Progenitor cell of endocrine pancreas (in vitro differentiated cells): ENCODE data around the gene ZNF521. TPM values are rescaled to one million over a fixed set of nuclear protein-coding genes. Genes with fewer than 3 reads are reported as not detected.

Experiments
- DNase-seq: peaks from one replicate; pipeline ENCODE4 v3.0.0; 2021; ENCODE audit warnings: low spot score; ENCODE audit not compliant: unreplicated experiment
- H3K27ac Mint-ChIP-seq: 2 replicates; pipeline ENCODE4 v1.8.0; 2021; ENCODE audit warnings: mild to moderate bottlenecking, moderate library complexity, mixed read lengths
- H3K27me3 Mint-ChIP-seq: 2 replicates; pipeline ENCODE4 v1.8.0; 2021; ENCODE audit warnings: mixed read lengths
- H3K36me3 Mint-ChIP-seq: 2 replicates; pipeline ENCODE4 v1.8.0; 2022; ENCODE audit warnings: mixed read lengths; ENCODE audit not compliant: insufficient read depth
- H3K4me1 Mint-ChIP-seq: 2 replicates; pipeline ENCODE4 v1.8.0; 2021; ENCODE audit warnings: low read depth, mixed read lengths
- H3K4me3 Mint-ChIP-seq: 2 replicates; pipeline ENCODE4 v1.8.0; 2021; ENCODE audit warnings: low read depth, mild to moderate bottlenecking, moderate library complexity, mixed read lengths
- H3K9me3 Mint-ChIP-seq: 2 replicates; pipeline ENCODE4 v1.8.0; 2021; ENCODE audit warnings: low read depth, mixed read lengths
- total RNA-seq: library from RNA; stranded (reverse); gene quantifications from 2 replicates; pipeline ENCODE4 v1.2.1, GENCODE V29; 2021
- TF ChIP-seq, protein P1 (sequence below): fragments of 200-600 bp; sonication (generic); IDR thresholded peaks from one replicate; pipeline ENCODE4 v1.5.0; 2021; ENCODE audit warnings: antibody characterized with exemption, mild to moderate bottlenecking; ENCODE audit not compliant: unreplicated experiment

ZNF521 gene
- total RNA-seq, 1 donor from 2014 or later: 39.1 TPM

DNA sequence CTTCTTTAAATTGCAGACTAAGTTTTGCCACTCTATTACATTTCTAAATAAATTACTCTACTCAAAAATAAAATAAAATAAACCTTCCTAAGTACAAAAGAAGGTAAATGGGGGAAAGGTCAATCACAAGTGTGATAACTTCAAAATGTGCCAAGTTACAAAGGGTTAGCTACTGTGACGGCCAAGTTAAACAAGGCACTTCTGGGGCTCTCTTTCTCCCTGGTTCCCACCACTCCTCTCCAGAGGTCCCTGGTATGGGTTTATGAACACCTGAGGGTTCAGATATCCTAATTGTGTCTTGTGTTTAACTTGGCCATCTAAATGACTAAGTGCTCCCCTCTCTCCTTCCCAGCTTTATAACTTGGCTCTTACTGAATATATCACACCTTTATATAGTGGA, 5.4 kb downstream of the ZNF521 start:
- peaks cover 22% of the 10 kb centered on the region for H3K4me1 Mint-ChIP-seq
- H3K4me3 Mint-ChIP-seq: no peak overlapping the region
- no peaks in the 10 kb centered on the region for H3K36me3 Mint-ChIP-seq
- peaks cover 41% of the 10 kb centered on the region for H3K27me3 Mint-ChIP-seq
- H3K27ac Mint-ChIP-seq: no peak overlapping the region
- no peaks in the 10 kb centered on the region for H3K9me3 Mint-ChIP-seq
- no peak for DNase-seq
- TF ChIP-seq, protein P1, sequence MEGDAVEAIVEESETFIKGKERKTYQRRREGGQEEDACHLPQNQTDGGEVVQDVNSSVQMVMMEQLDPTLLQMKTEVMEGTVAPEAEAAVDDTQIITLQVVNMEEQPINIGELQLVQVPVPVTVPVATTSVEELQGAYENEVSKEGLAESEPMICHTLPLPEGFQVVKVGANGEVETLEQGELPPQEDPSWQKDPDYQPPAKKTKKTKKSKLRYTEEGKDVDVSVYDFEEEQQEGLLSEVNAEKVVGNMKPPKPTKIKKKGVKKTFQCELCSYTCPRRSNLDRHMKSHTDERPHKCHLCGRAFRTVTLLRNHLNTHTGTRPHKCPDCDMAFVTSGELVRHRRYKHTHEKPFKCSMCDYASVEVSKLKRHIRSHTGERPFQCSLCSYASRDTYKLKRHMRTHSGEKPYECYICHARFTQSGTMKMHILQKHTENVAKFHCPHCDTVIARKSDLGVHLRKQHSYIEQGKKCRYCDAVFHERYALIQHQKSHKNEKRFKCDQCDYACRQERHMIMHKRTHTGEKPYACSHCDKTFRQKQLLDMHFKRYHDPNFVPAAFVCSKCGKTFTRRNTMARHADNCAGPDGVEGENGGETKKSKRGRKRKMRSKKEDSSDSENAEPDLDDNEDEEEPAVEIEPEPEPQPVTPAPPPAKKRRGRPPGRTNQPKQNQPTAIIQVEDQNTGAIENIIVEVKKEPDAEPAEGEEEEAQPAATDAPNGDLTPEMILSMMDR: no peak

DNA sequence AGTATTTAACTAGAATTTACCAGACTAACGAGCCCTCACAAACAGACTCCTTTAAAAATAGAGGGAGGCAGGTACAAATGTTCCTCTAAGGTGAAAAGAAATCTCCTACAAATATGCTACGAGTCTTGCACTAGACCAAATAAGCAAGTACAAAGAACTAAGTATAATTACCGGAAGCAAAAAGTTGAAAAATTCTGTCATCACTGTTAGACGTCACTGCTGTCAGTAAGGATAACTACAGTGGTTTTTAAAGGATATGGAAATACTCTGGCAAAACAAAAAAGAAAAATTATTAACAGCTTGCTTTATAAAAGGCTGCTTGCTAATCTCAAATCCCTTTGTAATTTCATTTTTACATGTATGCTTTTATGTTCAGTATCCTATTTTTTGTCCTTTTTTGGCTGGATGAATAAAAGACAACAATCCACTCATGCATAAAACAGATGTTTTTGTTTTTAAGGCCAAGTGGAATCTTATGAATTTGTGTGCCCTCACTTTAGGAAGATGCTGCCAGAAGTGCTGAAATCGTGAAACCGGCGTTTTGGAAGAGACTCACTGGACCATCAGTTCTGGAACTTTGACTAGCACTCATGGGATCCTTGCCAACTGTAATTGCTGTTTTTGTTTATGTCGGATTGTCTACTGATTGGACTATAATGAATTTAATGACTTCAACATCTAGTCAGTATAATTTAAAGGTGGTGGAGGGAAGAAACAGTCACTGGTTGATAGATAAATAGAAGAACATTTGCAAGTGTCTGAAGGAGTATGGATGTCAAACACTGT, 6.7 kb downstream of the ZNF521 start:
- Mint-ChIP-seq H3K36me3 (no peaks in the 10 kb centered on the region), H3K27me3 (peaks cover 42% of the 10 kb centered on the region), H3K4me1 (peaks cover 22% of the 10 kb centered on the region), H3K27ac (no peak overlapping the region), H3K9me3 (no peaks in the 10 kb centered on the region), H3K4me3 (no peak overlapping the region)
- no peak for DNase-seq
- TF ChIP-seq, protein P1: no peak

DNA sequence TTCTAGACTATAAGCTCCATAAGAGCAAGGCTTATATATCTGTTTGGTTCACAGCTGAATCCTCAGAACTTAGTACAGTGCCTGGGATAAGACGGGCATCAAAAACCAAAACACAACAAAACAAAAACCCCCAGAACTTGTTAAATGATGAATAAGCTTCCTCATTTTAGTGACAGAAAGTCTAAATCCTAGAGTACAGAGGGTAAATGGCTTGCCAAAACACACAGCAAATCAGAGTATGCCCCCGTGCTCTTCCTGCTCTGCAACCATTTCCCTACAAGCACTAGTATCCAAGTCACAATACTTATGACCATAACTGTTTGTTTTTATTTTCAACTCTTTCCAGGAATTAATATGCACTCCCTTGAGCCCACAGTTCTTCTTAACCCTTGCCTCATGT, 10.1 kb downstream of the ZNF521 start:
- Mint-ChIP-seq H3K27ac (no peak overlapping the region), H3K9me3 (peaks cover 5% of the 10 kb centered on the region), H3K4me3 (no peak overlapping the region), H3K4me1 (peaks cover 10% of the 10 kb centered on the region), H3K27me3 (peaks cover 17% of the 10 kb centered on the region), H3K36me3 (peaks cover 2% of the 10 kb centered on the region)
- TF ChIP-seq, protein P1: no peak
- DNase-seq: no peak

DNA sequence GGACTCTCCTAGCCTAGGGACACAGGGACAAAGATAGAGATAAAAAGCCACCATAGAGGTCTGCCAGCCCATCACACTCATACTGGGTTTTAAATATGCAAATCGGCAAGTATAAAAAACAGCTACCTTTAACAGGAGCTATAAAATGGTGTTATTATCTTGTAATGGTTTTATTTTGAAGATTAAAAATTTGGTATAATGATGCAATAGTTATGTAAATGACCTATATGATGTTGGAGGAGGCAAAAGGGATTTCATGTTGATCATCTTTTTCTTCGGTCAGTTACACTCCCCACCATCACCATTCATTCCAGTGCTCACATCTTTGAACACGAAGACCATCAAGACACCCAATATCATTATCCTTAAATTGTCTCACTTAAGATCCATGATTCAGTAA, 11.2 kb downstream of the ZNF521 start:
- no peak for DNase-seq
- Mint-ChIP-seq H3K9me3 (peaks cover 5% of the 10 kb centered on the region), H3K4me3 (no peak overlapping the region), H3K36me3 (peaks cover 2% of the 10 kb centered on the region), H3K27me3 (peaks cover 17% of the 10 kb centered on the region), H3K27ac (no peak overlapping the region), H3K4me1 (peaks cover 5% of the 10 kb centered on the region)
- TF ChIP-seq, protein P1: no peak

DNA sequence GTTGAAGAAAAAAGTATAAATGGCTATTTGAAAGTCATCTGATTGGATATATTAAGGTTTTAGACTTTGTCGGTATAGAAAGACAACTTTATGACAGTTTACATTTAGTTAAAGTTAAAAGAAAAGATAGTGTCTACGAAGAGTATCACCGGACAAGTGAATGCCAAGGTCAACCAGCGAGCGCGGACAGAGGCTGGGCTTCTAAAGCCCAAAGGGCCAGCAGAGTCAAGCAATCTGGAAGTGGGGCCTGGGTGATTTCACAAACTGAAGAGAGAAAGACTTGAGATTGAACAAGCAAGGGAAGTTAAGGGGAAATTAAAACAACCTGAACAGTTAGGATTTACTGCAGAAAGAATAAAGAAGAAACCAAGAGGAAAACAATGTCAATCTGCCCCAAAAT, 16.3 kb downstream of the ZNF521 start:
- Mint-ChIP-seq H3K36me3 (peaks cover 2% of the 10 kb centered on the region), H3K9me3 (peaks cover 5% of the 10 kb centered on the region)
- TF ChIP-seq, protein P1: no peak

More for the DNA sequence above, 16.3 kb downstream of the ZNF521 start:
- no peak overlapping the region for H3K4me3 Mint-ChIP-seq
- no peak overlapping the region for H3K27ac Mint-ChIP-seq
- H3K4me1 Mint-ChIP-seq: peaks cover 4% of the 10 kb centered on the region
- no peak for DNase-seq
- peaks cover 4% of the 10 kb centered on the region for H3K27me3 Mint-ChIP-seq
